ENCODE results near the gene MAP2K5.

MAP2K5 gene

DNA sequence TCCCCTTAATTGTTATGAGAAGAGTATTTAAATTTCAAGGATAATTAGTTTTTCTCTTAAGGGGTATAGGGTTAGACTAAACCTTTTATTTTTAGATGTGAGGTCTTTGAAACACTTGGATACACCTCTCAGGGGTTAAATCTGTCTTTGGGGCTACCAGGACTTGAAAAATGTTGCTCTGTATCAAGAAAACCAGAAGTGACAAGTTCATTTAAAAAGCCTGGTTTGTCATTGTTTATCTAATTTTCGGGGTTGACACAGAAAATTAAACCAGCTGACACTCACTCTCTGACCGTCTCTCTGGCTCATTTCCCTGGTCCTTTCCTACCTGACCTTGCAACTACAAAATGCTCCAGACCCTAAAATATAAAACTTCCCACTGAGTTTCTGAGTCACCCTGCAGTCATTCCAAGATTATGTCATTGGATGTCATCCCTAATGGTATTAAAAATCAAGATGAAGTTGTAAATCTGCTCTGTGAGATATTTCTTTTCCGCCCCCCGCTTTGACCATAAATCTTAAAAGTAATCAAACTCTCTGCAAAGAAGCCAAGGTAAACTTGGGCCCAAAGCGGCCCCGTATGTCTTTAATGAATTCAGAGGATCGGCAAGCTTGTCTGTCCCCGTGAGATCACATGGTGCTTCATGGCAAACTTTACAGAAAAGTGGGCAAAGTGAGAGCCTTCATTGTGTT lies 249.9 kb downstream of the MAP2K5 start:
- Histone ChIP-seq H3K27me3 (ENCODE audit: insufficient read depth, low read length) (no peaks in the 10 kb centered on the region), H3K4me2 (ENCODE audit: low read length) (no peak overlapping the region), H3K9me2 (ENCODE audit: low read depth, low read length) (no peaks in the 10 kb centered on the region), H2AFZ (ENCODE audit: low read length) (no peak overlapping the region), H3K9me3 (ENCODE audit: low read length) (peaks cover 18% of the 10 kb centered on the region), H3K9ac (ENCODE audit: low read length) (no peak overlapping the region), H4K20me1 (ENCODE audit: insufficient read depth, low read length) (no peaks in the 10 kb centered on the region), H3K27ac (ENCODE audit: low read depth, low read length, poor library complexity, severe bottlenecking) (peak overlapping the region; percentile 59), H3K36me3 (ENCODE audit: insufficient read depth, low read length) (peaks cover 36% of the 10 kb centered on the region), H3K4me1 (ENCODE audit: insufficient read depth, low read length, severe bottlenecking) (peaks cover 42% of the 10 kb centered on the region), H3F3A (ENCODE audit: insufficient read depth, low read length) (no peaks in the 10 kb centered on the region), H3K79me2 (ENCODE audit: insufficient read depth, low read length) (no peaks in the 10 kb centered on the region), H3K4me3 (ENCODE audit: low read depth, low read length, poor library complexity, severe bottlenecking) (no peak overlapping the region)
- TF ChIP-seq EZH2 (IDR thresholded peaks at IDR 0.05; ENCODE audit: borderline replicate concordance, low read length) = no peak
- TF ChIP-seq, protein P1, sequence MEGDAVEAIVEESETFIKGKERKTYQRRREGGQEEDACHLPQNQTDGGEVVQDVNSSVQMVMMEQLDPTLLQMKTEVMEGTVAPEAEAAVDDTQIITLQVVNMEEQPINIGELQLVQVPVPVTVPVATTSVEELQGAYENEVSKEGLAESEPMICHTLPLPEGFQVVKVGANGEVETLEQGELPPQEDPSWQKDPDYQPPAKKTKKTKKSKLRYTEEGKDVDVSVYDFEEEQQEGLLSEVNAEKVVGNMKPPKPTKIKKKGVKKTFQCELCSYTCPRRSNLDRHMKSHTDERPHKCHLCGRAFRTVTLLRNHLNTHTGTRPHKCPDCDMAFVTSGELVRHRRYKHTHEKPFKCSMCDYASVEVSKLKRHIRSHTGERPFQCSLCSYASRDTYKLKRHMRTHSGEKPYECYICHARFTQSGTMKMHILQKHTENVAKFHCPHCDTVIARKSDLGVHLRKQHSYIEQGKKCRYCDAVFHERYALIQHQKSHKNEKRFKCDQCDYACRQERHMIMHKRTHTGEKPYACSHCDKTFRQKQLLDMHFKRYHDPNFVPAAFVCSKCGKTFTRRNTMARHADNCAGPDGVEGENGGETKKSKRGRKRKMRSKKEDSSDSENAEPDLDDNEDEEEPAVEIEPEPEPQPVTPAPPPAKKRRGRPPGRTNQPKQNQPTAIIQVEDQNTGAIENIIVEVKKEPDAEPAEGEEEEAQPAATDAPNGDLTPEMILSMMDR (IDR thresholded peaks at IDR 0.05; ENCODE audit: low read length) = no peak

DNA sequence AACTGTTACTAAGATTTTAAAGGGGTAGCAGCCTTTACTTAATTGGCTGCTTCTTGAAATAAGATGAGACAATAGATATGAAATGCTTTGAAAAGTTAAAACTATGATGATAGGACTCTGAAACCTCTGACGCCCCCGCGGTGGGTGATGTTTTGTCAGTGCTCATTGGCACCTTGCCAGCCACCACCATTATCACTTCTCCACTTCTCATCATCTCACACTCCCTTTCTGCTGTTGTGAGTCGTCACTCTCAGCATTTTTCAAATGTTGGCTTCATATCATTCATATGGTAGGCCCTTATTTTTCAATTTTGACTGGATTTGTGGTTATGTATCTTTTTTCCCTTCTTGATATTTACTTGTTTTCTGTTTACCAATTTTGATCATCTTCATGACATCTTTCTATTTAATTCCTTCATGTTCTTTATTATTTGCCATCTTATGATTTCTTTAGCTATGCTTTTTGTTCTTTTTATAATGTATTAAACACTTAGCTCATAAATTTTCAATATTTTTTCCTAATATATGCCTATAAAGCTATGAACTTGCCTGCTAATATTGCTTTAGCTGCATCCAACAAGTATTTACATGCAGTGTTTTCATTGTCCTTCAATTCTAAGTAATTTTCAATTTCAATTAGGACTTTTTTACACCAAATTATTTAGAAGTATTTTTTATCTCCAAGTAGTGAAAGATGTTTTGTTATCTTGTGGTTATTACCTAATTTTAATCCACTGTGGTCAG lies 252.5 kb downstream of the MAP2K5 start:
- Histone ChIP-seq H3K27me3 (ENCODE audit: insufficient read depth, low read length) (no peaks in the 10 kb centered on the region), H3K79me2 (ENCODE audit: insufficient read depth, low read length) (no peaks in the 10 kb centered on the region), H3K4me1 (ENCODE audit: insufficient read depth, low read length, severe bottlenecking) (peaks cover 36% of the 10 kb centered on the region), H3F3A (ENCODE audit: insufficient read depth, low read length) (no peaks in the 10 kb centered on the region), H3K9ac (ENCODE audit: low read length) (no peak overlapping the region), H3K27ac (ENCODE audit: low read depth, low read length, poor library complexity, severe bottlenecking) (no peak overlapping the region), H3K36me3 (ENCODE audit: insufficient read depth, low read length) (peaks cover 36% of the 10 kb centered on the region), H3K9me3 (ENCODE audit: low read length) (peaks cover 18% of the 10 kb centered on the region), H3K4me2 (ENCODE audit: low read length) (no peak overlapping the region), H3K9me2 (ENCODE audit: low read depth, low read length) (no peaks in the 10 kb centered on the region), H4K20me1 (ENCODE audit: insufficient read depth, low read length) (no peaks in the 10 kb centered on the region), H3K4me3 (ENCODE audit: low read depth, low read length, poor library complexity, severe bottlenecking) (no peak overlapping the region), H2AFZ (ENCODE audit: low read length) (no peak overlapping the region)
- TF ChIP-seq, protein P1 (IDR thresholded peaks at IDR 0.05; ENCODE audit: low read length) = no peak
- TF ChIP-seq EZH2 (IDR thresholded peaks at IDR 0.05; ENCODE audit: borderline replicate concordance, low read length) = no peak

GRCh38 chr15:67796196-67797127 lies 254.0 kb downstream of the MAP2K5 start:
- Histone ChIP-seq H3K79me2 (ENCODE audit: insufficient read depth, low read length) (no peaks in the 10 kb centered on the region), H3K36me3 (ENCODE audit: insufficient read depth, low read length) (peaks cover 36% of the 10 kb centered on the region), H2AFZ (ENCODE audit: low read length) (no peak overlapping the region), H3K4me3 (ENCODE audit: low read depth, low read length, poor library complexity, severe bottlenecking) (no peak overlapping the region), H4K20me1 (ENCODE audit: insufficient read depth, low read length) (no peaks in the 10 kb centered on the region), H3K27me3 (ENCODE audit: insufficient read depth, low read length) (no peaks in the 10 kb centered on the region), H3F3A (ENCODE audit: insufficient read depth, low read length) (no peaks in the 10 kb centered on the region), H3K4me2 (ENCODE audit: low read length) (no peak overlapping the region), H3K9me3 (ENCODE audit: low read length) (peaks cover 18% of the 10 kb centered on the region), H3K4me1 (ENCODE audit: insufficient read depth, low read length, severe bottlenecking) (peaks cover 22% of the 10 kb centered on the region), H3K9me2 (ENCODE audit: low read depth, low read length) (no peaks in the 10 kb centered on the region), H3K9ac (ENCODE audit: low read length) (no peak overlapping the region), H3K27ac (ENCODE audit: low read depth, low read length, poor library complexity, severe bottlenecking) (no peak overlapping the region)
- no peak for TF ChIP-seq EZH2 (IDR thresholded peaks at IDR 0.05; ENCODE audit: borderline replicate concordance, low read length)
- TF ChIP-seq, protein P1 (IDR thresholded peaks at IDR 0.05; ENCODE audit: low read length) = no peak

All from OCI-LY1 (cell line).